Activated T-cell treated with anti-CD3 and anti-CD28 coated beads, Interleukin-2, amount 50 U/mL, for 72 hours (primary cell): ENCODE data around the gene COL19A1. TPM values are rescaled to one million over a fixed set of nuclear protein-coding genes. Genes with fewer than 3 reads are reported as not detected.
"Not testable (repeated sequence)": the region's sequence is repeated elsewhere in the genome, so short reads cannot be mapped to it uniquely, and the experiment has no call there.

Experiments
- ATAC-seq, 2 donors: fragments of 150-1000 bp; cut with Tn5 transposase; replicated peaks in 1 of 2; 2 replicates each; pipeline ENCODE4 v1.10.0; 2021; ENCODE audit warnings: moderate library complexity in 2 of 2, mild to moderate bottlenecking in 1 of 2
- DNase-seq, 2 donors: peaks; one replicate each; pipeline ENCODE4 v3.0.0; 2021 to 2022; ENCODE audit warnings: mixed read lengths in 1 of 2
- H3K27ac Mint-ChIP-seq: one replicate; pipeline ENCODE4 v1.8.0; 2022; ENCODE audit warnings: mild to moderate bottlenecking, moderate library complexity, mixed read lengths
- H3K27me3 Mint-ChIP-seq: one replicate; pipeline ENCODE4 v1.8.0; 2022; ENCODE audit warnings: low read depth, mixed read lengths
- H3K36me3 Mint-ChIP-seq, 2 donors: one replicate each; pipeline ENCODE4 v1.8.0; 2022; ENCODE audit warnings: mixed read lengths in 2 of 2, mild to moderate bottlenecking in 1 of 2; ENCODE audit not compliant: insufficient read depth in 2 of 2
- H3K4me1 Mint-ChIP-seq: one replicate; pipeline ENCODE4 v1.8.0; 2022; ENCODE audit warnings: low read depth, mixed read lengths
- H3K4me3 Mint-ChIP-seq, 2 donors: one replicate each; pipeline ENCODE4 v1.8.0; 2022; ENCODE audit warnings: mild to moderate bottlenecking in 2 of 2, mixed read lengths in 2 of 2, moderate library complexity in 2 of 2
- H3K9me3 Mint-ChIP-seq, 2 donors: one replicate each; pipeline ENCODE4 v1.8.0; 2022; ENCODE audit warnings: mixed read lengths in 2 of 2
- total RNA-seq, 2 donors: library from RNA; stranded (reverse); gene quantifications; one replicate each; pipeline ENCODE4 v1.2.3, GENCODE V29; 2022

Gene COL19A1
- total RNA-seq, 2 donors from 2014 or later, result 0.19 to 0.26 TPM

- DNase-seq, H3K27me3 Mint-ChIP-seq, H3K36me3 Mint-ChIP-seq, H3K4me1 Mint-ChIP-seq, H3K27ac Mint-ChIP-seq, H3K4me3 Mint-ChIP-seq, H3K9me3 Mint-ChIP-seq, ATAC-seq: not testable (repeated sequence)
Measured at GRCh38 chr6:69965974-69966373, 99.6 kb downstream of the COL19A1 start.

- H3K4me1 Mint-ChIP-seq, result no peaks in the 10 kb centered on the region
- H3K36me3 Mint-ChIP-seq, result no peaks in the 10 kb centered on the region
- H3K27ac Mint-ChIP-seq, result no peak overlapping the region
- no peak overlapping the region for H3K4me3 Mint-ChIP-seq
- H3K27me3 Mint-ChIP-seq, result no peaks in the 10 kb centered on the region
- ATAC-seq (no peak), DNase-seq (no peak)
- H3K9me3 Mint-ChIP-seq, result no peaks in the 10 kb centered on the region
Measured at GRCh38 chr6:69973138-69973537, 106.8 kb downstream of the COL19A1 start.

GRCh38 chr6:69973763-69974162, 107.4 kb downstream of the COL19A1 start:
- H3K36me3 Mint-ChIP-seq, result no peaks in the 10 kb centered on the region
- H3K9me3 Mint-ChIP-seq, result no peaks in the 10 kb centered on the region
- ATAC-seq (no peak), DNase-seq (no peak)
- no peak overlapping the region for H3K27ac Mint-ChIP-seq
- no peaks in the 10 kb centered on the region for H3K27me3 Mint-ChIP-seq
- H3K4me3 Mint-ChIP-seq, result no peak overlapping the region
- no peaks in the 10 kb centered on the region for H3K4me1 Mint-ChIP-seq

- DNase-seq (no peak), ATAC-seq (no peak)
- Mint-ChIP-seq H3K27ac (no peak overlapping the region), H3K4me3 (no peak overlapping the region), H3K4me1 (no peaks in the 10 kb centered on the region), H3K9me3 (no peaks in the 10 kb centered on the region), H3K27me3 (no peaks in the 10 kb centered on the region), H3K36me3 (no peaks in the 10 kb centered on the region)
Measured at GRCh38 chr6:69974193-69974592, 107.8 kb downstream of the COL19A1 start.

GRCh38 chr6:69976591-69977090, 110.3 kb downstream of the COL19A1 start:
- Mint-ChIP-seq H3K27ac (no peak overlapping the region), H3K4me3 (no peak overlapping the region), H3K9me3 (no peaks in the 10 kb centered on the region), H3K27me3 (no peaks in the 10 kb centered on the region), H3K36me3 (no peaks in the 10 kb centered on the region), H3K4me1 (no peaks in the 10 kb centered on the region)
- no peak for DNase-seq
- ATAC-seq, result no peak

GRCh38 chr6:69980624-69981023, 114.3 kb downstream of the COL19A1 start:
- DNase-seq (no peak), ATAC-seq (no peak)
- Mint-ChIP-seq H3K4me3 (no peak overlapping the region), H3K27me3 (no peaks in the 10 kb centered on the region), H3K36me3 (no peaks in the 10 kb centered on the region), H3K9me3 (no peaks in the 10 kb centered on the region), H3K4me1 (no peaks in the 10 kb centered on the region), H3K27ac (no peak overlapping the region)

GRCh38 chr6:69984506-69984905, 118.2 kb downstream of the COL19A1 start:
- no peak overlapping the region for H3K4me3 Mint-ChIP-seq
- H3K4me1 Mint-ChIP-seq, result peaks cover 9% of the 10 kb centered on the region
- ATAC-seq, result no peak
- H3K36me3 Mint-ChIP-seq, result no peaks in the 10 kb centered on the region
- no peak overlapping the region for H3K27ac Mint-ChIP-seq
- no peak for DNase-seq
- H3K9me3 Mint-ChIP-seq, result no peaks in the 10 kb centered on the region
- no peaks in the 10 kb centered on the region for H3K27me3 Mint-ChIP-seq

GRCh38 chr6:69985180-69985579, 118.8 kb downstream of the COL19A1 start:
- peak in 1 of 2 donors; percentile 53 for ATAC-seq
- H3K27me3 Mint-ChIP-seq, result no peaks in the 10 kb centered on the region
- no peak overlapping the region for H3K27ac Mint-ChIP-seq

GRCh38 chr6:69987550-69987949, 121.2 kb downstream of the COL19A1 start:
- H3K4me1 Mint-ChIP-seq, result peaks cover 9% of the 10 kb centered on the region
- no peaks in the 10 kb centered on the region for H3K36me3 Mint-ChIP-seq
- H3K9me3 Mint-ChIP-seq, result no peaks in the 10 kb centered on the region
- H3K4me3 Mint-ChIP-seq, result no peak overlapping the region
- no peak for ATAC-seq
- H3K27ac Mint-ChIP-seq, result no peak overlapping the region
- peaks cover under 1% of the 10 kb centered on the region for H3K27me3 Mint-ChIP-seq
- DNase-seq, result no peak

More at GRCh38 chr6:69985180-69985579, 118.8 kb downstream of the COL19A1 start:
- H3K4me3 Mint-ChIP-seq, result no peak overlapping the region
- no peaks in the 10 kb centered on the region for H3K36me3 Mint-ChIP-seq
- no peak for DNase-seq
- H3K9me3 Mint-ChIP-seq, result no peaks in the 10 kb centered on the region
- peaks cover 9% of the 10 kb centered on the region for H3K4me1 Mint-ChIP-seq

- Mint-ChIP-seq H3K4me3 (no peak overlapping the region), H3K4me1 (peaks cover 9% of the 10 kb centered on the region), H3K27ac (no peak overlapping the region), H3K27me3 (peaks cover 11% of the 10 kb centered on the region), H3K36me3 (no peaks in the 10 kb centered on the region), H3K9me3 (peaks cover 0 to 2% of the 10 kb centered on the region in 2 donors)
- ATAC-seq (no peak), DNase-seq (no peak)
Measured at GRCh38 chr6:69988458-69989126, 122.2 kb downstream of the COL19A1 start.

- Mint-ChIP-seq H3K9me3 (peaks cover 0 to 2% of the 10 kb centered on the region in 2 donors), H3K27me3 (peaks cover 23% of the 10 kb centered on the region), H3K27ac (no peak overlapping the region), H3K4me3 (no peak overlapping the region), H3K4me1 (peaks cover 2% of the 10 kb centered on the region), H3K36me3 (no peaks in the 10 kb centered on the region)
- no peak for DNase-seq
- ATAC-seq, result no peak
Measured at GRCh38 chr6:69994251-69994650, 127.9 kb downstream of the COL19A1 start.

- Mint-ChIP-seq H3K4me3 (no peak overlapping the region), H3K4me1 (no peaks in the 10 kb centered on the region), H3K27me3 (no peaks in the 10 kb centered on the region), H3K36me3 (no peaks in the 10 kb centered on the region), H3K27ac (no peak overlapping the region), H3K9me3 (peaks cover 5 to 8% of the 10 kb centered on the region in 2 donors)
- DNase-seq, result no peak
- ATAC-seq, result no peak
Measured at GRCh38 chr6:70008189-70008588, 141.8 kb downstream of the COL19A1 start.

- H3K27me3 Mint-ChIP-seq, H3K4me3 Mint-ChIP-seq, DNase-seq, H3K9me3 Mint-ChIP-seq, H3K27ac Mint-ChIP-seq, ATAC-seq, H3K36me3 Mint-ChIP-seq, H3K4me1 Mint-ChIP-seq: not testable (repeated sequence)
Measured at GRCh38 chr6:70010339-70010738, 144.0 kb downstream of the COL19A1 start.

GRCh38 chr6:70023201-70023600, 156.8 kb downstream of the COL19A1 start:
- not testable (repeated sequence) for DNase-seq, H3K27ac Mint-ChIP-seq, H3K36me3 Mint-ChIP-seq, ATAC-seq, H3K9me3 Mint-ChIP-seq, H3K4me1 Mint-ChIP-seq, H3K27me3 Mint-ChIP-seq, H3K4me3 Mint-ChIP-seq
